ENCODE measurements around the gene NPAS3. TPM values are rescaled to one million over a fixed set of nuclear protein-coding genes. Genes with fewer than 3 reads are reported as not detected.
A peak's percentile ranks its signal among the peaks of the same experiment; 100 is the strongest.

The NPAS3 gene
- total and polyA plus RNA-seq, 2 of the 8 experiments (the other 6 are each of a cell fraction or from before 2014, with no cell fraction given) = 0.11 to 0.60 TPM

- H4K8ac ChIP-seq (ENCODE audit: extremely low read depth, insufficient read depth, low read length) = no peak overlapping the region; the same call in 1 of the 2 replicates
- H3K18ac ChIP-seq (ENCODE audit: extremely low read depth, low read length) = peak overlapping the region; percentile 91
- H2AK5ac ChIP-seq (ENCODE audit: low read depth, low read length) = no peak overlapping the region
- H2BK120ac ChIP-seq (replicated peaks; ENCODE audit: low read depth, low read length) = no peak overlapping the region
- H4K5ac ChIP-seq (ENCODE audit: insufficient read length, low read depth, low read length) = no peak overlapping the region
- CTCF ChIA-PET (ENCODE audit: partially characterized antibody) = interaction anchor here (0.8 kb wide), 1 partner anchor 182 kb away, joined by 3 read pairs; no protein-coding TSS in a partner anchor
- H2BK20ac ChIP-seq (ENCODE audit: low read length) = peak overlapping the region; percentile 24; the same call in 1 of the 2 replicates
- POLR2A ChIA-PET (ENCODE audit: partially characterized antibody) = no interaction called here
- peak overlapping the region; percentile 78 to 98 for H3K4me2 ChIP-seq (ENCODE audit: insufficient read depth in 1 of 2, low read depth in 2 of 2, low read length in 2 of 2)
- peak overlapping the region; percentile 81; the same call in 1 of the 2 replicates for H2BK12ac ChIP-seq (ENCODE audit: low read depth, low read length)
- FAIRE-seq (no peak), DNase-seq (ENCODE audit: low read depth in 1 of 2, low spot score in 2 of 2) (peak in 1 of 2 experiments; percentile 87)
- H3K9ac ChIP-seq (replicated peaks in 1 of 4; ENCODE audit: extremely low read depth in 1 of 4, low read depth in 3 of 4, low read length in 3 of 4) = peak overlapping the region in 1 of 4 experiments; percentile 53; a peak in 1 of 7 replicates
- H3K56ac ChIP-seq (replicated peaks; ENCODE audit: insufficient read length, low read depth, low read length) = no peak overlapping the region
- peaks cover 11 to 69% (median 56%) of the 10 kb centered on the region in 4 experiments for H3K27me3 ChIP-seq (replicated peaks in 1 of 4; ENCODE audit: control insufficient read depth in 3 of 4, extremely low read depth in 1 of 4, insufficient read depth in 3 of 4, low read length in 3 of 4)
- peaks cover 0 to 4% of the 10 kb centered on the region in 2 experiments for H4K20me1 ChIP-seq (replicated peaks in 1 of 2; ENCODE audit: control insufficient read depth in 1 of 2, insufficient read depth in 2 of 2, low read length in 2 of 2)
- no peak overlapping the region for H4K91ac ChIP-seq (replicated peaks; ENCODE audit: insufficient read length, low read length)
- peak overlapping the region; percentile 58 to 82 (median 60) for H3K4me3 ChIP-seq (ENCODE audit: extremely low read depth in 1 of 4, insufficient read depth in 2 of 4, low read depth in 3 of 4, low read length in 4 of 4)
- H3K14ac ChIP-seq (ENCODE audit: insufficient read length) = no peak overlapping the region
- H3K79me2 ChIP-seq (ENCODE audit: control insufficient read depth in 1 of 2, insufficient read depth in 2 of 2, low read length in 2 of 2) = no peaks in the 10 kb centered on the region
- WGBS, 2 experiments (ENCODE audit: extremely low coverage in 1 of 2, insufficient coverage in 1 of 2, insufficient read length in 1 of 2, insufficient replicate concordance in 2 of 2, low coverage in 1 of 2, low lambda C conversion rate in 2 of 2, missing lambda C conversion rate in 1 of 2) = 1% methylated on average over 46 of the region's 59 CpGs; no CpG with 5 or more reads in 1 of the 2 experiments
- H2AFZ ChIP-seq (ENCODE audit: low read length) = peak overlapping the region; percentile 95
- no peak overlapping the region for H3K4ac ChIP-seq (replicated peaks; ENCODE audit: insufficient read length, low read depth, low read length)
- peak overlapping the region; percentile 39; the same call in 1 of the 2 replicates for H2BK5ac ChIP-seq (ENCODE audit: low read depth, low read length)
- H3K27ac ChIP-seq (ENCODE audit: low read depth, low read length) = no peak overlapping the region
- H3K23ac ChIP-seq (ENCODE audit: insufficient read length) = no peak overlapping the region
- H3K23me2 ChIP-seq (ENCODE audit: low read depth, low read length) = peaks cover 31% of the 10 kb centered on the region
- H2BK15ac ChIP-seq (ENCODE audit: low read length) = peak overlapping the region; percentile 81; the same call in 1 of the 2 replicates
- peaks cover 3 to 25% (median 11%) of the 10 kb centered on the region in 4 experiments for H3K4me1 ChIP-seq (replicated peaks in 1 of 4; ENCODE audit: control insufficient read depth in 3 of 4, insufficient read depth in 4 of 4, low read length in 3 of 4)
- H3K9me3 ChIP-seq (ENCODE audit: insufficient read depth in 2 of 2, low read depth in 1 of 2, low read length in 1 of 2) = no peaks in the 10 kb centered on the region
- H3K79me1 ChIP-seq (ENCODE audit: low read depth, low read length) = no peaks in the 10 kb centered on the region
- H3K36me3 ChIP-seq (ENCODE audit: control insufficient read depth in 2 of 4, insufficient read depth in 4 of 4, low read length in 3 of 4) = no peaks in the 10 kb centered on the region
- TF ChIP-seq POLR2A (IDR thresholded peaks at IDR 0.05; ENCODE audit: control extremely low read depth in 1 of 2, low read depth in 2 of 2, low read length in 2 of 2) = peak in 1 of 2 experiments; percentile 32; a peak in 1 of 3 replicates
- TF ChIP-seq RAD21 (IDR thresholded peaks at IDR 0.05 in 1 of 2, conservative IDR thresholded peaks at IDR 0.05 in 1 of 2; ENCODE audit: low read depth in 2 of 2, low read length in 2 of 2) = peak in 1 of 2 experiments; percentile 0; a peak in 1 of 4 replicates
- no peak for TF ChIP-seq ASH2L (IDR thresholded peaks at IDR 0.05; ENCODE audit: low read length)
- TF ChIP-seq YY1 (IDR thresholded peaks at IDR 0.05; ENCODE audit: low read depth, low read length) = no peak
- peak; percentile 59 for TF ChIP-seq RNF2 (IDR thresholded peaks at IDR 0.05; ENCODE audit: borderline replicate concordance, low read depth, low read length, missing control alignments, poor library complexity, severe bottlenecking)
- TF ChIP-seq CTCF (IDR thresholded peaks at IDR 0.05; ENCODE audit: control extremely low read depth in 1 of 3, insufficient read depth in 1 of 3, low read depth in 1 of 3, low read length in 3 of 3) = no peak
- TF ChIP-seq SRF (IDR thresholded peaks at IDR 0.05; ENCODE audit: low read depth, low read length) = no peak
- 0 out of 2 replicates have a peak, but pooled peaks have one; percentile 44 for TF ChIP-seq SUZ12 (IDR thresholded peaks at IDR 0.05; ENCODE audit: low read length)
- 0 out of 2 replicates have a peak, but pooled peaks have one; percentile 22 for TF ChIP-seq CREB1 (IDR thresholded peaks at IDR 0.05)
These were observed 5.6 kb upstream of the NPAS3 start for GRCh38 chr14:32932914-32933628.

All from H1 (cell line).